CD4-positive, alpha-beta T cell (primary cell): ENCODE measurements around the gene ZXDB. TPM values are rescaled to one million over a fixed set of nuclear protein-coding genes. Genes with fewer than 3 reads are reported as not detected.
A peak's percentile ranks its signal among the peaks of the same experiment; 100 is the strongest.
"Not testable (repeated sequence)": the region's sequence is repeated elsewhere in the genome, so short reads cannot be mapped to it uniquely, and the experiment has no call there.

Experiments
- ATAC-seq: fragments of 200-7000 bp; cut with Tn5 transposase; one replicate; pipeline ENCODE4 v1.10.0; 2022; ENCODE audit warnings: mild to moderate bottlenecking; ENCODE audit not compliant: poor library complexity
- CTCF ChIA-PET: fragments of 350-600 bp; sonication (Branson Sonifier 250); formaldehyde crosslinking; loops from one replicate; lab custom pipeline; 2021; ENCODE audit warnings: antibody characterized with exemption, inconsistent platforms; lab: Charles Lee
- POLR2A ChIA-PET: fragments of 350-600 bp; sonication (Branson Sonifier 250); formaldehyde crosslinking; loops from one replicate; lab custom pipeline; 2021; ENCODE audit warnings: antibody characterized with exemption, inconsistent platforms; lab: Charles Lee
- DNase-seq, 14 experiments: peaks; one replicate each; pipeline ENCODE4 v3.0.0-alpha.2; 2013 to 2020; ENCODE audit warnings: mixed read lengths in 2 of 14
- H3K27ac ChIP-seq, 2 donors: one replicate each; pipeline versions ENCODE4 v1.5.1 to v1.7.0; 2013; ENCODE audit warnings: low read length in 2 of 2, low read depth in 1 of 2, mild to moderate bottlenecking in 1 of 2
- H3K27me3 ChIP-seq, 2 experiments: 1 replicate in 1 of 2; 2 replicates in 1 of 2; pipeline versions ENCODE4 v1.6.1 to v1.7.0; 2013; ENCODE audit warnings: low read length in 2 of 2, control low read depth in 1 of 2, mild to moderate bottlenecking in 1 of 2, moderate library complexity in 1 of 2; ENCODE audit not compliant: insufficient read depth in 2 of 2, control insufficient read depth in 1 of 2
- H3K36me3 ChIP-seq: one replicate; pipeline ENCODE4 v1.6.1; 2013; ENCODE audit warnings: low read length, control low read depth; ENCODE audit not compliant: insufficient read depth
- H3K4me1 ChIP-seq: one replicate; pipeline ENCODE4 v1.6.1; 2013; ENCODE audit warnings: low read length, control low read depth; ENCODE audit not compliant: insufficient read depth
- H3K4me3 ChIP-seq: one replicate; pipeline ENCODE4 v1.5.1; 2013; ENCODE audit warnings: mild to moderate bottlenecking, low read length, moderate library complexity
- H3K9me3 ChIP-seq, 2 experiments: 1 replicate in 1 of 2; 2 replicates in 1 of 2; pipeline versions ENCODE4 v1.6.1 to v1.7.0; 2013; ENCODE audit warnings: low read length in 2 of 2, mild to moderate bottlenecking in 2 of 2, control low read depth in 1 of 2, moderate library complexity in 1 of 2; ENCODE audit not compliant: control insufficient read depth in 1 of 2, insufficient read depth in 1 of 2
- H3K27ac Mint-ChIP-seq: one replicate; pipeline ENCODE4 v1.8.0; 2020; ENCODE audit warnings: mixed read lengths
- H3K27me3 Mint-ChIP-seq: one replicate; pipeline ENCODE4 v1.8.0; 2021; ENCODE audit warnings: mixed read lengths
- H3K36me3 Mint-ChIP-seq: one replicate; pipeline ENCODE4 v1.8.0; 2021; ENCODE audit warnings: low read depth, mixed read lengths
- H3K4me1 Mint-ChIP-seq: one replicate; pipeline ENCODE4 v1.8.0; 2021; ENCODE audit warnings: low read depth, mixed read lengths
- H3K4me3 Mint-ChIP-seq: one replicate; pipeline ENCODE4 v1.8.0; 2020; ENCODE audit warnings: mild to moderate bottlenecking, mixed read lengths
- H3K9me3 Mint-ChIP-seq: one replicate; pipeline ENCODE4 v1.8.0; 2020; ENCODE audit warnings: mixed read lengths
- CTCF ChIP-seq: fragments of 200-600 bp; IDR thresholded peaks from one replicate; pipeline ENCODE4 v1.8.0; 2022; ENCODE audit warnings: antibody characterized with exemption, mild to moderate bottlenecking
- intact Hi-C, 2 experiments: fragments of 100-400 bp; cut with DNase I in 1 of 2; cut with micrococcal nuclease in 1 of 2; formaldehyde crosslinking; loops; one replicate each; pipeline versions ENCODE4 v1.15.1 to v1.9.0; 2023 to 2025; cut with DNase I, micrococcal nuclease
- total RNA-seq, 174 experiments: library from RNA in 2 of 174; stranded (reverse) in 2 of 174; gene quantifications; one replicate each; pipeline ENCODE4 v1.2.3 and lab custom pipeline; 2021 to 2026

Gene ZXDB
- total RNA-seq, 2 experiments from 2014 or later, result 29.9 to 32.0 TPM

DNA sequence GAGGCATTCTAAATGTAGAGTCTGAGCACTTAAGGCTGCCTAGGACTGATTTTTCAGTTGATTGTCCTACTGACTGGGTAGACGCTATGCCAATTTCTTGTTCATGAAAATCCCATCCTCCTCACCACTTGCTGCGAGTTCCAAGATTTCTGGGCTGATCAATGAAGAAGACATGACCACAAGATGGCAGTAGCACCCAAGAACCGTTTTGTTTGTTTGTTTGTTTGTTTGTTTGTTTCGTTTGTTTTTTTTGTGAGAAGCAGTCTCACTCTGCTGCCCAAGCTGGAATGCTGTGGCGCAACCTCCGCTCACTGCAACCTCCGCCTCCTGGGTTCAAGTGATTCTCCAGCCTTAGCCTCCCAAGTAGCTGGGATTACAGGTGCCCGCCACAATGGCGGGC lies 8.9 kb upstream of the ZXDB start:
- H3K4me1 ChIP-seq, H3K27me3 ChIP-seq, intact Hi-C loops, H3K27ac Mint-ChIP-seq, H3K9me3 Mint-ChIP-seq, POLR2A ChIA-PET, CTCF ChIA-PET, H3K4me1 Mint-ChIP-seq, H3K27me3 Mint-ChIP-seq, H3K36me3 ChIP-seq, ATAC-seq, H3K27ac ChIP-seq, H3K36me3 Mint-ChIP-seq, H3K4me3 ChIP-seq, H3K4me3 Mint-ChIP-seq, H3K9me3 ChIP-seq: not testable (repeated sequence)
- TF ChIP-seq CTCF, result peak; percentile 15
- peak in 2 of 14 experiments; percentile 13 to 15 for DNase-seq

DNA sequence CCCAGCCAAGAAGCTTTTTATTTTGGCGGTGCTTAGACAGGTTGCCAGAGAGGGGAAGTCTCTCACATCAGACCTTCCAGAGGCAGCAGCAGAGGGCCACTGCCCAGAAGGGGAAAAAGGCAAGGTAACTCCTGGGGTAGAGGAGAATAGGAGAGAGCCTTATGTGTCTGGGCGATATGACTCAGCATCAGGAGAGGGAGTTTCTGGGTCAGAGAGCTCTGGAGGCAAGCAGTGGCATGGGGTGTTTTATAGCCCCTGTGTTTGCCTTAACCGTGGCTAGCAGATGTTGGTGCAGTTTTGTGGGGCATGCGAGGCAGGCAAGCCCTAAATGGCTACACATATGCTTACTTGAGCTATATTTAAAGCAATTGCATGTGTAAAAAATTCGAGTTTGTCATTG lies 8.3 kb upstream of the ZXDB start:
- ChIA-PET CTCF (no interaction called here), POLR2A (no interaction called here)
- peaks cover 7% of the 10 kb centered on the region for H3K4me1 Mint-ChIP-seq
- H3K36me3 Mint-ChIP-seq, result no peaks in the 10 kb centered on the region
- no peaks in the 10 kb centered on the region for H3K27me3 Mint-ChIP-seq
- DNase-seq (no peak), ATAC-seq (no peak)
- intact Hi-C loops, result no loop called here
- H3K4me3 Mint-ChIP-seq, result no peak overlapping the region
- H3K9me3 Mint-ChIP-seq, result no peaks in the 10 kb centered on the region
- no peaks in the 10 kb centered on the region for H3K4me1 ChIP-seq
- H3K9me3 ChIP-seq, result no peaks in the 10 kb centered on the region
- no peaks in the 10 kb centered on the region for H3K27me3 ChIP-seq
- no peak overlapping the region for H3K27ac Mint-ChIP-seq
- no peak overlapping the region for H3K27ac ChIP-seq
- no peak for TF ChIP-seq CTCF
- H3K4me3 ChIP-seq, result no peak overlapping the region
- H3K36me3 ChIP-seq, result no peaks in the 10 kb centered on the region

- ChIA-PET CTCF (no interaction called here), POLR2A (no interaction called here)
- peaks cover 21% of the 10 kb centered on the region for H3K4me1 Mint-ChIP-seq
- Histone ChIP-seq H3K9me3 (no peaks in the 10 kb centered on the region), H3K4me1 (peaks cover 7% of the 10 kb centered on the region), H3K27ac (no peak overlapping the region), H3K36me3 (no peaks in the 10 kb centered on the region), H3K27me3 (no peaks in the 10 kb centered on the region), H3K4me3 (no peak overlapping the region)
- H3K27me3 Mint-ChIP-seq, result no peaks in the 10 kb centered on the region
- no peaks in the 10 kb centered on the region for H3K9me3 Mint-ChIP-seq
- TF ChIP-seq CTCF, result no peak
- H3K27ac Mint-ChIP-seq, result no peak overlapping the region
- intact Hi-C loops, result loop anchor here in 1 of 2 experiments (5.0 kb wide), 1 partner anchor 331 kb away; no protein-coding TSS in a partner anchor
- H3K36me3 Mint-ChIP-seq, result peaks cover under 1% of the 10 kb centered on the region
- no peak overlapping the region for H3K4me3 Mint-ChIP-seq
- DNase-seq (no peak), ATAC-seq (no peak)
Observed at GRCh38 chrX:57586360-57586759, 5.5 kb upstream of the ZXDB start.
